Measurements from ENCODE around the gene RPS6KA4. TPM values are rescaled to one million over a fixed set of nuclear protein-coding genes. Genes with fewer than 3 reads are reported as not detected.

The RPS6KA4 gene
- polyA plus RNA-seq, 1 donor (not counting 4 experiments of a cell fraction or from before 2014, with no cell fraction given): 52.4 TPM

DNA sequence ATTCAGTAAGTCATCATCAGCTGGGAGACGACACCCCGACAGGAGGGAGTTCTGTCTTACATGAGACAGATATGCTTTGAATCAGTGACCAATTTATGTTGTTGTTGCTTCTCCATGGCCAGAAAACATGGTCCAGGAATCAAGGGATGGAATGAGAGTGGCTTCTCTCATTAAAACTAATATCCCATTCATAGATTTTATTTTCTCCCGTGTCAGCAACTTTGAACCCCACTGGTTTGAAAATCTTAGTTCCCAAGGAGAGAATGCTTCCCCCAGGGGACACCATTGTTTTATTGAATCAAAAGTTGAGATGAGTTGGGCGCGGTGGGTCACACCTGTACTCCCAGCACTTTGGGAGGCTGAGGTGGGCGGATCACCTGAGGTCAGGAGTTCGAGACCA lies 42.8 kb downstream of the RPS6KA4 start:
- H3K9me3 ChIP-seq (ENCODE audit: control insufficient read depth, low read depth, low read length): no peaks in the 10 kb centered on the region
- no peak overlapping the region for H3K9ac ChIP-seq (ENCODE audit: control insufficient read depth, extremely low read depth, insufficient read depth, low read length)
- no peak for TF ChIP-seq EZH2 (IDR thresholded peaks at IDR 0.05; ENCODE audit: low read length)
- TF ChIP-seq, protein P1, sequence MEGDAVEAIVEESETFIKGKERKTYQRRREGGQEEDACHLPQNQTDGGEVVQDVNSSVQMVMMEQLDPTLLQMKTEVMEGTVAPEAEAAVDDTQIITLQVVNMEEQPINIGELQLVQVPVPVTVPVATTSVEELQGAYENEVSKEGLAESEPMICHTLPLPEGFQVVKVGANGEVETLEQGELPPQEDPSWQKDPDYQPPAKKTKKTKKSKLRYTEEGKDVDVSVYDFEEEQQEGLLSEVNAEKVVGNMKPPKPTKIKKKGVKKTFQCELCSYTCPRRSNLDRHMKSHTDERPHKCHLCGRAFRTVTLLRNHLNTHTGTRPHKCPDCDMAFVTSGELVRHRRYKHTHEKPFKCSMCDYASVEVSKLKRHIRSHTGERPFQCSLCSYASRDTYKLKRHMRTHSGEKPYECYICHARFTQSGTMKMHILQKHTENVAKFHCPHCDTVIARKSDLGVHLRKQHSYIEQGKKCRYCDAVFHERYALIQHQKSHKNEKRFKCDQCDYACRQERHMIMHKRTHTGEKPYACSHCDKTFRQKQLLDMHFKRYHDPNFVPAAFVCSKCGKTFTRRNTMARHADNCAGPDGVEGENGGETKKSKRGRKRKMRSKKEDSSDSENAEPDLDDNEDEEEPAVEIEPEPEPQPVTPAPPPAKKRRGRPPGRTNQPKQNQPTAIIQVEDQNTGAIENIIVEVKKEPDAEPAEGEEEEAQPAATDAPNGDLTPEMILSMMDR (optimal IDR thresholded peaks at IDR 0.05 in 1 of 3, IDR thresholded peaks at IDR 0.05 in 1 of 3, conservative IDR thresholded peaks at IDR 0.05 in 1 of 3; ENCODE audit: extremely low read depth in 1 of 3, insufficient read depth in 2 of 3, low read length in 3 of 3): no peak
- no peak overlapping the region for H2AFZ ChIP-seq (ENCODE audit: control insufficient read depth, low read length)
- no peak overlapping the region for H3K4me2 ChIP-seq (ENCODE audit: control insufficient read depth, extremely low read depth, insufficient read depth, low read depth, low read length)
- H4K20me1 ChIP-seq (ENCODE audit: control insufficient read depth, extremely low read depth, insufficient read depth, low read length): no peaks in the 10 kb centered on the region
- peaks cover 7% of the 10 kb centered on the region for H3K4me1 ChIP-seq (ENCODE audit: control insufficient read depth, extremely low read depth, insufficient read depth, low read length)
- no peak overlapping the region for H3K27ac ChIP-seq (ENCODE audit: control insufficient read depth, insufficient read depth, low read length)
- FAIRE-seq: no peak
- no peaks in the 10 kb centered on the region for H3K9me1 ChIP-seq (ENCODE audit: control insufficient read depth, extremely low read depth, insufficient read depth, low read length)
- dilution Hi-C loops (cut with MboI; ENCODE audit: extremely low pct_ligation_motif_present, low sequenced_read_pairs): no loop called here
- no peaks in the 10 kb centered on the region for H3K27me3 ChIP-seq (ENCODE audit: control insufficient read depth, extremely low read depth, insufficient read depth, low read length)
- no peaks in the 10 kb centered on the region for H3K79me2 ChIP-seq (ENCODE audit: control insufficient read depth, insufficient read depth, low read length)
- H3K36me3 ChIP-seq (ENCODE audit: control insufficient read depth in 2 of 2, extremely low read depth in 1 of 2, insufficient read depth in 2 of 2, low read length in 2 of 2): no peaks in the 10 kb centered on the region
- H3K4me3 ChIP-seq (ENCODE audit: control insufficient read depth in 2 of 3, extremely low read depth in 1 of 3, insufficient read depth in 2 of 3, low read depth in 1 of 3, low read length in 3 of 3): no peak overlapping the region
- no peak for DNase-seq (ENCODE audit: low read depth, low spot score)

DNA sequence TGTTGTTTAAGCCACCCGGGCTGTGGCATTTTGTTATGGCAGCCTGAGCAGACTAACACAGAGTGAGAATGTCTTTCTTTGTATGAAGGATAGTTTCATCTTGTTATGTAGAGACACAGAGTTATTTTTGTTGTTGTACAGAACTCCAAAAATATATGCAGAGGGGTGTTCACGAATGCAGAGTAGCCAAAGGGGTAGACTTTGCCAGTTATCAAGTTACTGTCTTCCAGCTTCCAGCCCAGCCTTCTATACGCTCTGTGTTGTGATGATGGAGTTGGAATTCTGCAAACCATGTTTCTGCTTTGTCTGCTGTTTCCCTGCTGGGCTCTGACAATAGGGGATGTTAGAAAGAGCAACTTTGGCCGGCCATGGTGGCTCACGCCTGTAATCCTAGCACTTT lies 44.1 kb downstream of the RPS6KA4 start:
- DNase-seq (ENCODE audit: low read depth, low spot score) (no peak), FAIRE-seq (no peak)
- Histone ChIP-seq H4K20me1 (ENCODE audit: control insufficient read depth, extremely low read depth, insufficient read depth, low read length) (no peaks in the 10 kb centered on the region), H3K9me3 (ENCODE audit: control insufficient read depth, low read depth, low read length) (no peaks in the 10 kb centered on the region), H3K4me1 (ENCODE audit: control insufficient read depth, extremely low read depth, insufficient read depth, low read length) (peaks cover 7% of the 10 kb centered on the region), H3K9ac (ENCODE audit: control insufficient read depth, extremely low read depth, insufficient read depth, low read length) (no peak overlapping the region), H3K79me2 (ENCODE audit: control insufficient read depth, insufficient read depth, low read length) (no peaks in the 10 kb centered on the region), H3K36me3 (ENCODE audit: control insufficient read depth in 2 of 2, extremely low read depth in 1 of 2, insufficient read depth in 2 of 2, low read length in 2 of 2) (no peaks in the 10 kb centered on the region), H3K9me1 (ENCODE audit: control insufficient read depth, extremely low read depth, insufficient read depth, low read length) (no peaks in the 10 kb centered on the region), H3K27me3 (ENCODE audit: control insufficient read depth, extremely low read depth, insufficient read depth, low read length) (no peaks in the 10 kb centered on the region), H3K4me3 (ENCODE audit: control insufficient read depth in 2 of 3, extremely low read depth in 1 of 3, insufficient read depth in 2 of 3, low read depth in 1 of 3, low read length in 3 of 3) (no peak overlapping the region), H3K4me2 (ENCODE audit: control insufficient read depth, extremely low read depth, insufficient read depth, low read depth, low read length) (no peak overlapping the region), H2AFZ (ENCODE audit: control insufficient read depth, low read length) (no peak overlapping the region), H3K27ac (ENCODE audit: control insufficient read depth, insufficient read depth, low read length) (no peak overlapping the region)
- TF ChIP-seq, protein P1 (optimal IDR thresholded peaks at IDR 0.05 in 1 of 3, IDR thresholded peaks at IDR 0.05 in 1 of 3, conservative IDR thresholded peaks at IDR 0.05 in 1 of 3; ENCODE audit: extremely low read depth in 1 of 3, insufficient read depth in 2 of 3, low read length in 3 of 3): no peak
- no peak for TF ChIP-seq EZH2 (IDR thresholded peaks at IDR 0.05; ENCODE audit: low read length)
- dilution Hi-C loops (cut with MboI; ENCODE audit: extremely low pct_ligation_motif_present, low sequenced_read_pairs): no loop called here
